Dedifferentiated amniotic fluid mesenchymal stem cell (primary cell): ENCODE results near the gene RAB11FIP4.
"Not testable (repeated sequence)": the region's sequence is repeated elsewhere in the genome, so short reads cannot be mapped to it uniquely, and the experiment has no call there.

ENCODE experiments used
- DNase-seq: peaks from one replicate; pipeline ENCODE4 v3.0.0-alpha.2; 2016; ENCODE audit errors: extremely low spot score

Gene RAB11FIP4

DNA sequence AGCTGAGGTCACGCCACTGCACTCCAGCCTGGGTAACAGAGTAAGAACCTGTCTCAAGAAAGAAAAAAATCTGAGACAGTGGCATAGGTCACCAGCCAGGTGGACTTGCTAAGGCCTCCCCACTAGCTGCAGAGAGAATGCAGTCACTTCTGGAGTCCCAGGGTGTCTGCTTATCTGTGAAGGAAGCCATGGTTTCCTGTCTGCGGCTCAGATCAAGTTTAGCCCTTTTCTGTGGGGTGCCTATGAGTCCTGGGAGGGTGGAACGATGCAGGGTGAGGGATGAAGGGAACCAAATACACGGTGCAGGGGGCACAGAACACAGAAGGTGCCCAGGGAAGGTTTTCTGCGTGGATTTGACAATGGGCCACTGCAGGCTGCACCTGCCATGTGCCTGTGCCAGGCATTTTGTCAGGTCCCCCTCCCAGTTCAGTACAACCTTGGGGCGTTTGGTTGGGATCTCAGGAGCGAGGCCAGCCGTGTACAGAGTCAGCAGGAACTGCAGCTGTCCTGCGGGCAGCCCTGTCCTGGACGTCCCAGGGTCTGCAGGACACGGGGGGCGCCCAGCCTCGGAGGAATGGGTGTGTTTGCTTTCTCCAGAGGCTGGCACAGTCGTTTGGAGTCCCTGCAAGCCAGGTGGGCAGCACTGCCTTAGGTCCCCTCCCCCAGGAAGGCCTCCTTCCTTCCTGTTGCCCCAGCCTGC is 41.8 kb downstream of the RAB11FIP4 start:
- no peak for DNase-seq

GRCh38 chr17:31433811-31434726 is 42.6 kb downstream of the RAB11FIP4 start:
- no peak for DNase-seq

GRCh38 chr17:31434727-31435050 is 43.2 kb downstream of the RAB11FIP4 start:
- DNase-seq: no peak

DNA sequence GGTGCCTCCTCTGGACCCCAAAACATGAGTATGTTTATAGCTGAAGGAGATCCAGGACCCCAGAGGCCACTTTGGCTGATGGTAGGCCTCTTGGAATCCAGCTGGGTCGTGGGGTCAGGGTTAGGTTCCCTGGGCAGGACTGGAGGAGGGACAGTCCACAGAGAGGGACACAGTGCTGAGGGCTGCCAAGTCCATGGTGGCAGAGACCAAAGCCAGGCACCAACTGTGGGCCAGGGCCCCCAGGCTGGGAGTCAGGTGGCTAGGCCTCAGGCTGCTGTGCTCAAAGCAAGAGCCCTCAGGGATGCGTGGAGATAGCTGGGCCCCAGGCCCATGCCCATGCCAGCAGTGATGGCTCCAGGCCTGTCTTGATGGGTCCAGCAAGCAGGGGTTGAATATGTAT is 44.1 kb downstream of the RAB11FIP4 start:
- no peak for DNase-seq

DNA sequence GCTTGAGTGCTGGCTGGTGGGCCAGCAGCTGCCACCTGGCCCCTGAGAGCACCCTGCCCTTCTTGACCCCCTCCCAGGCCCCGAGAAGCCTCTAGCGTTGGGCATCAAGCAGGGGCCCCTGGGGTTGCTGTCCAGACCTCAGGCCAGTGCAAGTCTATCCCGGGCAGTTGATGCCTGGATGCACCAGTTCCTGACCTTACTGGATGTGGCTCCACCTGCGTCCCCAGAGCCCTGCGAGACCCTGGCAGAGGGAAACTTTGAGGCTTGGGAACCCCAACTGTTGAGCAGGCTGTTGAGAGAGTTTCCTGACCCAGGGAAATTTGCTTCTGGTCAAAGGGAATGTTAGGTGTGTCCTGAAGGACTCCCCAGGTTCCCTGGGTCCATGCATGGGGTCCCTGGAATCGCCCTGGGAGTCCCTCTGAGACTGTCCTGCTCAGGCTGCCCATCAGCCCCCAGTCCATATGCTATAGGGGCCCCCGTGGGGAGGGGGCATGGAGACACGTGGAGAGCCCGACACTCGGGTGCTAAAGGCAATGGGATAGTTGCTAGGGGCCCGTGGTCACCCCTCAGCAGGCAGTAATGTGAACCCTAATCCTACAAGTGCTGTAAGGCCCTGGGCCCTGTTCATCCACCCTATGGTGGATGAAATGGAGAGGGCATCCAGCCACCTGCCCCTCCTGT is 46.4 kb downstream of the RAB11FIP4 start:
- DNase-seq: no peak

DNA sequence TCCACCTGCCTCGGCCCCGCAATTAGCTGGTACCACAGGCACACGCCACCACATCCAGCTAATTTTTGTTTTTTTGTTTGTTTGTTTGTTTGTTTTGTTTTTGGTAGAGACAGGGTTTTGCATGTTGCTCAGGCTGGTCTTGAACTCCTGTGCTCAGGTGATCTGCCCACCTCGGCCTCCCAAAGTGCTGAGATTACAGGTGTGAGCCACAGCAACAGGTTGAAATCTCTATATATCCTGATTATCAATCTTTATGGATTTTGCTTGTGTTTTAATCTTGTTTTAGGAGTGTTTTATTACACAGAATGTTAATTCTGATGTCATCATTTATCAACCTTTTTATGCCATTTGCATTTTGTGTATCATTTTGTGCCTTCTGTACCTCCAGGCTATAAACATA is 48.2 kb downstream of the RAB11FIP4 start:
- DNase-seq: no peak

DNA sequence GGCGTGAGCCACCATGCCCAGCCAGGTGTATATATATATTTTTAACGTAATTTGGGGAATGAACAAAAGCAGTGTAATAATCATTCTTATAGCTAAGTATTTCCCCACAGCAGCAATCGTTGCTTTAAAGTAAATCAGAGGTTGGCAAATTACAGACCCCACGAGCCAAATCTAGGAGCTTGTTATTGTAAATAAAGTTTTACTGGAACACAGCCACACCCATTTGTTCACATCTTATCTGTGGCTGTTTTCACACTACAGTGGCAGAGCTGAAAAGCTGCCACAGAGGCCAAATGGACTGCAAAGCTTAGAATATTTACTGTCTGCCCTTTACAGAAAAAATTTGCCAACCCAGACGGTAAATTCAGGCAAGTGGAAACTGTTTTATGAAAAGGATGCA is 50.8 kb downstream of the RAB11FIP4 start:
- no peak for DNase-seq

GRCh38 chr17:31442856-31443255 is 51.4 kb downstream of the RAB11FIP4 start:
- DNase-seq: not testable (repeated sequence)

GRCh38 chr17:31443386-31443785 is 51.9 kb downstream of the RAB11FIP4 start:
- DNase-seq: no peak

DNA sequence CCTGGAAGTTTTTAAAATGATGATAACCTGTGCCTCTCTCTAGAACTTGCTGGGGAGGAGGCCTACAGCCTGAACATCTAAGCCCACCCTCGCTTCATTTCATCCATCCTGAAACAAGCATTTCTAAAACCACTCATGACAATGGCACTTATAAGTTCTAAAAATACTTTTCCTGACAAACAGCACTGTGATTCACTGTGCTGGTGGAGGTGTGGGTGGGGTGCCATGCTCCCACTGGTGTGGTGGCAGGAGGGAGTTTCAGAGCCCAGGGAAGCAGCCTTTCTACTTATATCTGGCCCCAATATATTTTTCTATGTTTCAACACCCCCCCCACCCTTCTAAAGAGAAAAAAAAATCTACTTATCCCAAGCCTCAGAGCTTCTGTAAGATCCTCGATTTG is 52.6 kb downstream of the RAB11FIP4 start:
- no peak for DNase-seq

- no peak for DNase-seq
These were observed 54.9 kb downstream of the RAB11FIP4 start for GRCh38 chr17:31446195-31446967.

DNA sequence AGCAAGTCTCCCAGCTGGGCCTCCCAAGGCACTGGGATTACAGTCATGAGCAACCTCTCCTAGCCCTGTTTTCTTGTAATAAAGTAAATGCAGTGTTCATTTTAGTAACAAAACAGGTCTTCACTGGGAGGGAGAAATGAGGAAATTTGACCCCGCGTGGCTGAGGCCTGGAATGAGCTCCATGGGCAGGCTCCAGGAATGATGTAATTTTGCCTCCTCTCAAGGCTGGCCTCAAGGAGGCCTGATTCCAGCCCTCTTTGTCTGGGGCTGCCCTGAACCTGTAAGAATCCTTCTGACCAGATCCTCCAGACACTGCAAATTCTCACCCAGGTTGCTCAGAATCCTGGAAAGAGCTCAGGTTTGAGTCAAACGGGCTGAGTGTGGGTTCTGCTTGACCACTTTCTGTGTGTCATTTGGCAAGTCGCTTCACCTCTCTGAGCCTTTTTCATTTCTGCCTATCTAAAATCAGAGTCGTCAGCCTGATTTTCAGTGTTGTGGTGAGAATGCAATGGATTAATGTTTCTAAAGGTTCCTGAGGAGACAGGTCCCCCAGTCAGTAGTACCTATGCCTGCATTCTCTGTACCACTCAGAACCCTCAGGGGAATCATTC is 57.1 kb downstream of the RAB11FIP4 start:
- peak; percentile 52 for DNase-seq

DNA sequence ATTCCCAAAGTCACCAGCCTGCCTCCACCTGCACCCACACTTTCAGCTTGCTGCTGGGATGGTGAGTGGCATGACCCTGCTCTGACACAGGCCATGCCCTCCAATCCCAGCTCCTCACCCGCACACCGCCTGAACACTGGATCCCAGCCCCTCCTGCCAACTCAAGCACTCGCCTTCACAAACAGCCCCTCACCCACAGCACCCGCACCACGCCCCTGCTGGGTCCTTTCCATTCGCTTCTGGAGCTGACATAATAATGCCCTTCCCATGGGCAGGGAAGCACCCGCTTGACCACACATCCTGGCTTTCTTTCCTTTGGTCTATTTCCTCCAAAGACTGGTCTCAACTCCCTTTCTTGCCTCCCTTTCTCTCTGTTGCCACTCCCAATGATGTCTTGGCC is 57.6 kb downstream of the RAB11FIP4 start:
- no peak for DNase-seq

- no peak for DNase-seq
These were observed 58.3 kb downstream of the RAB11FIP4 start for GRCh38 chr17:31449746-31450145.

GRCh38 chr17:31452101-31452500 is 60.6 kb downstream of the RAB11FIP4 start:
- DNase-seq: no peak

DNA sequence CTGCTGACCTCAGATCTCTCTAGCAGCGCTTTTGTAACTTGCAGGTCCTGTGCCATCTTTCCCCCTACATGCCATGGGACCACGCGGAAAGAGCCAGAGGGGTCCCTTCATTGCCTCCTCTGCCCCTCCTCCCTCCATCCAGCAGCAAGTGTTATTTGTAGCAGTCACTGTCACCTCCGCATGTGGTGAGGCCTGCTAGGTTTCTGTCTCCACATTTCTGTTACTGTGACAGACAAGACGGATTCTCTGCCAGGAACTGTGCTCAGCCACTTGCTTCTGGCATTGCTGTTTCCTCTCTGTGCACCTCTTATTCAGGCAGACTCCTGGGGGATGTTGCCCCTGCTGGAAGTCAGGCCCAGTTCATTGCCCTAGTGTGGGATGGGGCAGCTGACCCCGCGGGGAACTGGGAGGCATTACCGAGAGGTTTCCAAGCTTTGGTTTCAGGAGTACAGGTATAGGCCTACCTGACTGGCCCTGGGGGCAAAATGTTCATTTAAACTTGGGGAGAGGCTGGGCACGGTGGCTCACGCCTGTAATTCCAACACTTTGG is 61.2 kb downstream of the RAB11FIP4 start:
- no peak for DNase-seq

DNA sequence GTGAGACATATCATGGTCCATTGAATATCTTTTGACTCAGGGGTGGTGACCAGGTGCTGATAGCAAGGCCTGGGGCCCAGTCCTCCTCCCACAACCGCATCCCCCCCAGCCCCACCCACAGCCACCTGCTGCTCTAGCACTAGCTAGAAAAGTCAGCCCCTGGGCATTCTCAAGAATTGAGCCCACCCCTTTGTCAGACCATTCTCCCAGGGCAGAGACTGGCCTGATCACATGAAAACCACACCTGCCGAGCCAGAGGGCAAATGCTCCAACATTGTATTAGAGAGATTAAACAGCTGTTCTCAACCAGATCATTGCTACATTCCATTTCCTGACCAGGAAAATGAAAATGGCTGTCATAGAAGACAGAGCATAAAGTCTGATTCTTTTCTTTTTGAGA is 62.4 kb downstream of the RAB11FIP4 start:
- no peak for DNase-seq

DNA sequence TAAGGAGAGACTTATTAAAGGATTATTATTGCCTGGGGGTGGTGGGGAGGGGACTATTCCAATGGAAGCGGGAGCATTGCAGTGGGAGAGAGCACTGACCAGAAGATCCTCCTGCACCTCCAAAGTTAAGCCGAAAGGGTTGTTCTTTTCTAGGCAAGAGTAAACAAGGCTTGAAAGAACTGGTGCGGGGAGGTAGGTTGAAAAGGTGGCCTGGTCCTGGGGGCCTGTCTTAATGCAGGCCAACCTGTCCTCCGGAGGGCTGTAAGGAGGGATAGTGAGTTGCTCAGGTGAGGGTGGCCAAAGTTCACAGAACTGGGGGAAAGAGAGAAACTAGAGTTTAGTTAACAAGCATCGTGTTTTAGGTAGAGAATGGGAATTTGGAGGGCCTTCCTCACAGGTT is 65.3 kb downstream of the RAB11FIP4 start:
- no peak for DNase-seq

DNA sequence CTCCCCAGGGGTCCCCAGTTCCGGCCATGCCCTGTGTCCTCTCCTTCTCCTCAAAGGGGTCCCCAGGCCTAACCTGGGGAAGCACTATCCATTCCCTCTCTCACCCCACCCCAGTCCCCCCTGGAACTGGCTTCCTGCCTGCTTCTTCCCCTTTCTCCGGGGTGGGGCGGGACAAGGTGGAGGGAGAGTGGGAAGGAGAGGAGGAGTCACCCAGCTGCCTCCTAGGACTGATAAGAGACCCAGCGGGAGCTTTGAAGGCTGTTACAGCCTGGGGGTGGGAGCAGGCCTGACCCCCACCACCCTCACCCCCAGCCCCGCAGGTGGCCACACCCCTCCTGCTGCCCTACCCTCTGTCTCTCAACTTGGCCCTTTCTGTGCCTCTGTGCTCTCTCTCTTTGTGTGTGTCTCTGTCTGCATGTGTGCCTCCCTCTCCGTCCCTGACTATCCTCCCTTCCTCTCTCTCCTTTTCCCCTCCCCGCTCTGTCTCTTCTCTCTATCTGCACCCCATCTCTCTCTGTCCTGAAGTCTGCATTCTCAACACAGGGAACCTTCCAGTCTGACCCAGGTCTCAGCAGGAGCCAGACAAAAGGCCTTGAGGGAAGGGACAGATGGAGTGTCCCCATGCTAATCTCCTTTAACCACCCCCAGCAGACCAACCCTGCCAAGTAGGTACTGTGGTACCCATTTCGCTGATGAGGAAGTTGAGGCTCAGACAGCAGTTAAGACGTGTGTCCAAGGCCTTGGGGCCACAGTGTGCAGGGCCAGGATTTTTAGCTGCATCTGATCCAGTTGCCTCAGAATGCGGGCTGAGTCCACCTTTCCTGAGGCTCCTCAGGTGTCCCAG is 66.1 kb downstream of the RAB11FIP4 start:
- no peak for DNase-seq

DNA sequence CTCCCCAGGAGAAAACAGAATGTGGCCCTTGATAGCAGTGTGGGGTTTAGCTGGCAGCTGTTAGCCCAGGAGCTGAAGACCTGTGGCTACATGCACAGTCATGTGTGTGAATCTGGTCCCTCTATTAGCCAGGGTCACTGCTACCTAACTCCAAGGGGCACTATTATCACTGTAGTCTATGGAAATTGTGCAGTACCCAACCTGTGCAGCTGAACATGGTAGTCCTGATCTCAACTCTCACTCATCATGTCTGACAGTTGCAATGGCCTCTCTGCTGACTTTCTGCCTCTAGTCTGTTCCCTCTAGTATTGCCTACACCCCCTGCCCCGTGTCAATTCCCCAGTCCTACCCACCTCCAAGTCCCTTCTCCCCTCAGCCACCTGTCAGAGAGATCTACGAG is 67.4 kb downstream of the RAB11FIP4 start:
- no peak for DNase-seq
